Fibroblast of lung (primary cell): ENCODE data around the gene XPO5.

Source experiments
- CTCF ChIP-seq, 2 donors: IDR thresholded peaks in 1 of 2; conservative IDR thresholded peaks in 1 of 2; 1 replicate in 1 of 2; 2 replicates in 1 of 2; pipeline ENCODE4 v1.5.1; 2011 to 2012; ENCODE audit warnings: low read length in 2 of 2, control low read depth in 1 of 2, inconsistent platforms in 1 of 2, low read depth in 1 of 2, mild to moderate bottlenecking in 1 of 2
- EZH2 ChIP-seq: IDR thresholded peaks from 2 replicates; pipeline ENCODE4 v1.5.1; 2012; ENCODE audit warnings: low read length, control low read depth, mild to moderate bottlenecking; ENCODE audit errors: missing control alignments

GRCh38 chr6:43472515-43472914 is 103.3 kb downstream of the XPO5 start:
- TF ChIP-seq CTCF (conservative IDR thresholded peaks at IDR 0.05 in 1 of 2, IDR thresholded peaks at IDR 0.05 in 1 of 2; ENCODE audit: low read depth in 1 of 2, low read length in 2 of 2) (no peak), EZH2 (no peak)
